Fibroblast of pulmonary artery (primary cell): Measurements from ENCODE around the gene PPFIA2.

Source experiments
- DNase-seq: peaks from one replicate; pipeline ENCODE4 v3.0.0-alpha.2; 2010; ENCODE audit warnings: low read depth
- H3K4me3 ChIP-seq: replicated peaks from 2 replicates; pipeline ENCODE4 v1.5.1; 2011; ENCODE audit warnings: low read depth, mild to moderate bottlenecking, control low read depth, low read length, moderate library complexity
- TF ChIP-seq, protein P1 (sequence below): IDR thresholded peaks from 2 replicates; pipeline ENCODE4 v1.5.1; 2011; ENCODE audit warnings: mild to moderate bottlenecking, control low read depth, low read length, inconsistent platforms; ENCODE audit errors: missing control alignments

Gene PPFIA2

DNA sequence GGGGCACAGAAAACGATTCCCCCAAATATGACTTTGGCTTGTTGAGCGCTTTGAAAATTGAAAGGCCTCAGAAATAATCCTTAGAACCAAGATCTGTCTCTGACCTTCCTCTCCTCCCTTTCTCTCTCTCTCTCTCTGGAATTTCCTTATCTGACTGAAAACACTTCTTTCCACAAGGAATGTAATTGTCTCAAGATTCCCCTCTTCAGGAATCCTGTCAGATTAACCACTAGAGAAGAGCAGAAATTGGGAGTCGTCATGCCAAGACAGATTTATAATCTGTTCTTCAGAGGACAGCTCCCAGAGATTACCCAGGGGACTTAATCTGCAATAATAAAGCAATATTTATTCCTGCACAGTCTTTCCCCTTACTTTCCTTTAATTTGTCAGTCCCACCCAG, 363.7 kb downstream of the PPFIA2 start:
- no peak overlapping the region for H3K4me3 ChIP-seq
- no peak for DNase-seq
- TF ChIP-seq, protein P1, sequence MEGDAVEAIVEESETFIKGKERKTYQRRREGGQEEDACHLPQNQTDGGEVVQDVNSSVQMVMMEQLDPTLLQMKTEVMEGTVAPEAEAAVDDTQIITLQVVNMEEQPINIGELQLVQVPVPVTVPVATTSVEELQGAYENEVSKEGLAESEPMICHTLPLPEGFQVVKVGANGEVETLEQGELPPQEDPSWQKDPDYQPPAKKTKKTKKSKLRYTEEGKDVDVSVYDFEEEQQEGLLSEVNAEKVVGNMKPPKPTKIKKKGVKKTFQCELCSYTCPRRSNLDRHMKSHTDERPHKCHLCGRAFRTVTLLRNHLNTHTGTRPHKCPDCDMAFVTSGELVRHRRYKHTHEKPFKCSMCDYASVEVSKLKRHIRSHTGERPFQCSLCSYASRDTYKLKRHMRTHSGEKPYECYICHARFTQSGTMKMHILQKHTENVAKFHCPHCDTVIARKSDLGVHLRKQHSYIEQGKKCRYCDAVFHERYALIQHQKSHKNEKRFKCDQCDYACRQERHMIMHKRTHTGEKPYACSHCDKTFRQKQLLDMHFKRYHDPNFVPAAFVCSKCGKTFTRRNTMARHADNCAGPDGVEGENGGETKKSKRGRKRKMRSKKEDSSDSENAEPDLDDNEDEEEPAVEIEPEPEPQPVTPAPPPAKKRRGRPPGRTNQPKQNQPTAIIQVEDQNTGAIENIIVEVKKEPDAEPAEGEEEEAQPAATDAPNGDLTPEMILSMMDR: no peak

DNA sequence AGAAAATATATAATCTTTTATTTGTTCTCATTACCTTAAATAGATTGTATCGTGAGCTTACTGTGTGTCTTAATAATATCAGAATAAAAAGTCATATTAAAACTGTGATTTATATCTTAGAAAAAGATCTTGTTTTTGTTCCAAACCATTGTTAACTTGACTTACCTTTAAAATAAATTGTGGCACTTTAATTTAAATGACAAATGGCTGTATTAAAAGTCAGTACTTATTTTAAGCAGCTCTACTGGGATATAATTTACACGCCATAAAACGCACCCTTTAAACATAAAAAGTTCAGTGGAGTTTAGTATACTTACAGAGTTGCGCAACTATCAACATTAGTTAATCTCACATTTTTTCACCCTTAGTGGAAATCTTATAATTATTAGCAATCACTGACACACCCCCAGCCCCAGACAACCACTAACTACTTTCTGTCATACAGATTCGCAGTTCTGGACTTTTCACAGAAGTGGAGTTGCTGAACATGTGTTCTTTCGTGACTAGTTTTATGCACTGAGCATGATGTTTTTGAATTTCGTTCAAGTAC, 369.5 kb downstream of the PPFIA2 start:
- no peak for DNase-seq
- TF ChIP-seq, protein P1: no peak
- no peak overlapping the region for H3K4me3 ChIP-seq

DNA sequence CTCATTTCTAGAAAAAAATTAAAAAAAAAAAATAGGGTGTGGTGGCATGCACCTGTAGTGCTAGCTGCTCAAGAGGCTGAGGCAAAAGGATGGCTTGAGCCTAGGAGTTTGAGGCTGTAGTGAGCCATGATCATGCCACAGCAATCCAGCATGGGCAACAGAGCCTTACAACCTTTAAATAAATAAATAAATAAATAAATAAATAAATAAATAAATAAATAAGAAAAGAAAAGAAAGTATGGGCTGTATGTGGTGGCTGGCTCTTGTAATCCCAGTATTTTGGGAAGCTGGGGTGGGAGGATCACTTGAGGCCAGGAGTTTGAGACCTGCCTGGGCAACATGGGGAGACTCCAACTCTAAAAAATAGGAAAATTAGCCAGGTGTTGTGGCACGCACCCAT, 373.0 kb downstream of the PPFIA2 start:
- TF ChIP-seq, protein P1: no peak
- no peak for DNase-seq

DNA sequence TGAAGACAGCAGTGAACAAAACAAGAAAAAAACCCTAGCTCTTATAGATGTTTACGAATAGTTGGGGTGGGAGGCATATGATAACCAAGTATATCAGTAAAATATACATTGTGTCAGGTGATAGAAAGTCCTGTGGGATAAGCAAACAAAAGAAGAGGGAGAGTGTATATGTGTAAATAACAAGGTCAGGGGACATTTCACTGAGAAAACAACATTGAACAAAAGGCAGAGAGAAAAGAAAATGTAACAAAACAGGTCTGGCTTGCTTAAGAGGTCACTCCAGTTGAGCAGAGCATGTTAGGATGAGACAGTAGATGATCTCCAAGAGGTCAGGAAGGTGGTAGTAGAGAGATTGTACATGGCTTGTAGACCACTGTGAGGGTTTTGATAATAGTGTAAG, 377.2 kb downstream of the PPFIA2 start:
- DNase-seq: no peak
- TF ChIP-seq, protein P1: no peak
- no peak overlapping the region for H3K4me3 ChIP-seq

More for the DNA sequence above, 373.0 kb downstream of the PPFIA2 start:
- H3K4me3 ChIP-seq: no peak overlapping the region

DNA sequence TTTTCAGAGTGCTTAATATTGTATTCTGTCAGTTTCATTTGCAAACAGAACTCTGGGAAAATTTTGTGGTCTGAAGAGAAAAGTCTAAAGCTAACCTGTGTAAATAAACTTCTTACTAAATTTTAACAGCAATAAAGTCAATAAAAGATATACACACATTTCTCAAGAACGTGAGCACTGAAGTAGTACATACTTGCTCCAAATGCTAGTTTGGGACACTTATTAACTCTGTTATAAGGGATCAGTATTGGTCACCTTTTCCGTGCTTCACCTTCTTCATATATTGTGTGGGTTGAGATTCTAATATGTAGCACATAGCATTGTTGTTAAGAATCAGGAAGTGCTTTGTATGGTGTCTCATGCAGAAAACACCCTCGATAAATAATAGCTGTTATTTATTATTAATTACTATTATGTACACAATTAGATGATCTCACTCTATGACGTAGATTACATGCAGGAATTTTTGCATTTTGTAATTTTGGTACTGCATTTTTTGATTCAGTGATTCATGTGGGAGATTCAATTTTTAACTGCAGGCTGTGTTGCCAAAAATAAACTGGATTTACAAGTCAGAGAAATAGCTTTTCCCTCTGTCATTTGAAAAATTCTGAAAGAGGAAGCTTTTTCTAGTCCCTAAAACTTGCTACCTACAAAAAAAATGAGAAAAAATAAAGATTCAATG, 380.4 kb downstream of the PPFIA2 start:
- TF ChIP-seq, protein P1: no peak
- H3K4me3 ChIP-seq: no peak overlapping the region
- no peak for DNase-seq

DNA sequence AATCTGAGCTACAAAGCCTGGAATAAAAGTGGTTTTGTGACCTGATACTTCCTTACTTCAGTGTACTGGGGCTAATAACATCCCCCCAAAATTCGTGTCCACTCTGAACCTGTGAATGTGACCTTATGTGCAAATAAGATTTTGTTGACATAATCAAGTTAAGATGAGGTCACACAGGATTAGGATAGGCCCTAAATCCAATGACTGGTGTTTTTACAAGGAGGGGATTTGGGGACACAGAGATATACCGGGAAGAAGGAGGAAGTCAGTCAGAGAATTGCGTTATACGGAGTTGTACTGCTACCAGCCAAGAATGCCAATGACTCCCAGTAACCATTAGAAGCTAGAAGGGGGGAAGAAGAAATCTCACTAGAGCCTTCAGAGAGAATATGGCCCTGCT, 381.4 kb downstream of the PPFIA2 start:
- no peak overlapping the region for H3K4me3 ChIP-seq
- TF ChIP-seq, protein P1: no peak
- DNase-seq: no peak

DNA sequence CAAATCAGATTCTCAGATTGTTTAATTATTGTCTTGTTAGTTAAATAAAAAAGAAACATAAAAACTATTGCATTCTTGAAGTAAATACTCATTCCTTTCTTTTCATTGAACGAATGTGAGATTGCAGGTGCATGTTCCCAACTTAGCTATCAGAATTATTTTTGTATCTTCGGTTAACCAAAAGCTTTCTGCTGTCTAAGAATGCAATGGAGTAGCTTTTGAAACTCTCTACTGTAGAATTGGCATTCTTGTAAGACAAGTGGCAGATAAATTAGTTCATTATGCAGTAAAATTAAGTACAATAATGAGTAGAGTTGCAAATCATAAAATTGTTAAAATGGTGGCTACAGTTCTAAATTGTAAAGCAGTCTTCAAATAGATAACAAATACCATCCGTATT, 383.2 kb downstream of the PPFIA2 start:
- TF ChIP-seq, protein P1: no peak
- H3K4me3 ChIP-seq: no peak overlapping the region
- DNase-seq: no peak
